ENCODE measurements around the gene FAM13A. TPM values are rescaled to one million over a fixed set of nuclear protein-coding genes. Genes with fewer than 3 reads are reported as not detected.

FAM13A gene
- total and polyA plus RNA-seq, 2 of the 13 experiments (the other 11 are each of a cell fraction or from before 2014, with no cell fraction given) = 1.2 to 36.2 TPM

- TF ChIP-seq ZBTB37 (CRISPR knock-in tag; IDR thresholded peaks at IDR 0.05) (no peak), ZNF557 (CRISPR knock-in tag; IDR thresholded peaks at IDR 0.05) (no peak), ZNF431 (CRISPR knock-in tag; IDR thresholded peaks at IDR 0.05; ENCODE audit: borderline replicate concordance, low read depth) (no peak), MXD4 (CRISPR knock-in tag; IDR thresholded peaks at IDR 0.05) (no peak), CSRNP1 (CRISPR knock-in tag; IDR thresholded peaks at IDR 0.05) (no peak), STAG1 (CRISPR knock-in tag; IDR thresholded peaks at IDR 0.05) (no peak), CEBPB (IDR thresholded peaks at IDR 0.05; ENCODE audit: borderline replicate concordance, low read depth, low read length) (peak; percentile 62; the same call in 1 of the 2 replicates), ZEB1 (IDR thresholded peaks at IDR 0.05; ENCODE audit: insufficient replicate concordance, low read depth) (no peak), HINFP (CRISPR knock-in tag; IDR thresholded peaks at IDR 0.05; ENCODE audit: low read depth) (no peak), ZNF775 (CRISPR knock-in tag; IDR thresholded peaks at IDR 0.05; ENCODE audit: borderline replicate concordance) (no peak; the same call in 1 of the 2 replicates), MAZ (IDR thresholded peaks at IDR 0.05; ENCODE audit: borderline replicate concordance, low read depth, low read length) (no peak), MAZ (CRISPR knock-in tag; IDR thresholded peaks at IDR 0.05; ENCODE audit: low read depth) (no peak), ZNF256 (CRISPR knock-in tag; conservative IDR thresholded peaks at IDR 0.05) (no peak), ZMAT5 (CRISPR knock-in tag; IDR thresholded peaks at IDR 0.05; ENCODE audit: borderline replicate concordance, low read depth) (no peak), ZNF713 (CRISPR knock-in tag; IDR thresholded peaks at IDR 0.05) (no peak), ZNF280B (CRISPR knock-in tag; IDR thresholded peaks at IDR 0.05; ENCODE audit: borderline replicate concordance) (no peak), ZNF234 (CRISPR knock-in tag; conservative IDR thresholded peaks at IDR 0.05) (no peak), ZNF274 (CRISPR knock-in tag; IDR thresholded peaks at IDR 0.05) (no peak), ZNF704 (CRISPR knock-in tag; IDR thresholded peaks at IDR 0.05; ENCODE audit: borderline replicate concordance) (no peak), FOXA3 (CRISPR knock-in tag; IDR thresholded peaks at IDR 0.05) (peak; percentile 68), CEBPG (CRISPR knock-in tag; IDR thresholded peaks at IDR 0.05) (peak; percentile 84)
Measured at GRCh38 chr4:88759039-88759894, 297.7 kb downstream of the FAM13A start (continued).
